GM12801 (cell line): ENCODE measurements around the gene GRAMD1B.

Source experiments
- TF ChIP-seq, protein P1 (sequence below): IDR thresholded peaks from one replicate; pipeline ENCODE4 v1.5.1; 2011; ENCODE audit warnings: control low read depth; ENCODE audit not compliant: insufficient read length; ENCODE audit errors: extremely low read depth

Gene GRAMD1B

DNA sequence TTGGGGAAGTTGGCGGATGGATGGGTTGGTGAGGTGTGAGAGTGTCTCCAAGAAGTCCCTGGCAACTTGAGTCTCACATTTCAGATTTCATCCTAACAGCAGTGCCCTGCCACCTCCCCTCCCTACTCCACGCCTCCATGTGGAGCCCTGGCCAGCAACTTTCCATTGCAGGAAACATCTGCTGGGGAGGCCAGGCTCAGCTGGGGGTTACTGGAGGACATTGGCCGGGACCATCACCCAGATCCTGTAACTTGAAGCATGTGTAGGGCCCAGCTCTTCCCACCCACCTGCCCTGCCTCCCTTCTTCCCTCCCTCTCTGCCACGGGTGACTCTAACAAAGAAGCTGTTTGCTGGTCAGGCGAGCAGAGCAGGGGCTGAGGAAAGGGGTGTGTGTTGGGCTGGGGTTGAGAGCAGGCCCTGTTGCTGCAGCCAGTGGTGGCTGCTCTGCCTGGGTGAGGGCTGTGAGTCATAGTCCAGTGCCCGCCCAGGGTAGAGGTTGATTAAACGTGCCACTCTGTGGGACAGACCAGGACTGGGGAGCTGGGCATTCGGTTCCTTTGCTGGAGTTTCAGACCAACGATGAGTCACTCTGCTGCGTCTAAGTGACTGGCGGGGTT lies 160.3 kb downstream of the GRAMD1B start:
- TF ChIP-seq, protein P1, sequence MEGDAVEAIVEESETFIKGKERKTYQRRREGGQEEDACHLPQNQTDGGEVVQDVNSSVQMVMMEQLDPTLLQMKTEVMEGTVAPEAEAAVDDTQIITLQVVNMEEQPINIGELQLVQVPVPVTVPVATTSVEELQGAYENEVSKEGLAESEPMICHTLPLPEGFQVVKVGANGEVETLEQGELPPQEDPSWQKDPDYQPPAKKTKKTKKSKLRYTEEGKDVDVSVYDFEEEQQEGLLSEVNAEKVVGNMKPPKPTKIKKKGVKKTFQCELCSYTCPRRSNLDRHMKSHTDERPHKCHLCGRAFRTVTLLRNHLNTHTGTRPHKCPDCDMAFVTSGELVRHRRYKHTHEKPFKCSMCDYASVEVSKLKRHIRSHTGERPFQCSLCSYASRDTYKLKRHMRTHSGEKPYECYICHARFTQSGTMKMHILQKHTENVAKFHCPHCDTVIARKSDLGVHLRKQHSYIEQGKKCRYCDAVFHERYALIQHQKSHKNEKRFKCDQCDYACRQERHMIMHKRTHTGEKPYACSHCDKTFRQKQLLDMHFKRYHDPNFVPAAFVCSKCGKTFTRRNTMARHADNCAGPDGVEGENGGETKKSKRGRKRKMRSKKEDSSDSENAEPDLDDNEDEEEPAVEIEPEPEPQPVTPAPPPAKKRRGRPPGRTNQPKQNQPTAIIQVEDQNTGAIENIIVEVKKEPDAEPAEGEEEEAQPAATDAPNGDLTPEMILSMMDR: no peak

DNA sequence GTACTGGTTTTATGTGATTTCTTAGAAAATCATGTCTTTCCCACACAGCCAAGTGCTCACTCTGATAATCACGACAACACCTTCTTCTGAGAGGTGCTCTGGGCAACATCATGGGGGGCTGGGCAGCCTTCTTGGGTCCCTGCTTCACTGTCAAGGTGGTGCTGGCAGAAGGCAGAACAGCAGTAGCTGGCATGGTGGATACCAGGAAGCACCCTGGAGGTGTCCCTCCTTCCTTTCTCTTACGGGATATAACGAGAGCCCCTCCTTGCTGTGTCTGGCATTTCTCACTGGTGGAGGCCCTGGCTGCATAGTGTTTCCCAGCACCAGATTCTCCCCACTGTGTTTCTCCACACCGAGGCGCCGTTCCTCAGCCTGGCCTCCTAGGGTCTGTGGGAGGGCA lies 163.5 kb downstream of the GRAMD1B start:
- TF ChIP-seq, protein P1: no peak

GRCh38 chr11:123594188-123594901 lies 164.3 kb downstream of the GRAMD1B start:
- TF ChIP-seq, protein P1: no peak

DNA sequence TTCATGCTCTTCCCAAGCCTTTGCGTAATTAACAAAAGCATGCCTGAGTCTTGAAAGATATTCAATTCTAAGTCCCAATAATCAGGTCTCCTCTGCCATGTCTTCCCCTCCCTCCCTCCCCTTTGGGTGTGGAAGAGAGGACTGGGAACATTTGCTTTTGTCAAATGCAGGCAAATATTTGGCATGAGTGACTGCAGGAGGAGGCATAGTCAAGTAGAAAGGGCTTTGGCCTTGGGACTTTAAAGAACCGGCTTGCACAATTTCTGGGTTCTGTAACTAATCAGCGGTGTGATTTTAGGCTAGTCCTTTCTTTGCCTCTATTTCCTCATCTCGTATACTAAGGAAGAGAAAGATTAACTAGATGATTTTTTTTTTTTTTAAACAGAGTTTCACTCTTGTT lies 164.9 kb downstream of the GRAMD1B start:
- TF ChIP-seq, protein P1: no peak

DNA sequence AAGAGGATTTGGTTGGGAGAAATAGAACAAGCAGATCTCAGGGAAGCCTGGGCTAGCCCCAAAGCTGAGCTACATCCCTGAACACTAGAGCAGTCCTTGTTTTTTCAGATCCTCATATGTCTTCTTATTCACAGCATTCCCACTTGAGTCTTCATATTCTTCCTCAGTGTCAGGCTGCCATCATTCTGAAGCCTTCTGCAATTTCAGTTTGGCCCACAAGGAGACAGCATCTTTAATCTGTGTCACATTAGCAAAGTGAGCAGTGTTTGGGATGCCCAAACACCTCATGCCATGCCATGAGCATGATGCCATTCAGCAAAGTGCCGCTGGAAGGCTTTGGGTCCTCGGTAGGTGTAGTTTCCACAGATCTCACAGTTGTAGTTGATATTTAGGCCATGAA lies 167.8 kb downstream of the GRAMD1B start:
- TF ChIP-seq, protein P1: no peak

DNA sequence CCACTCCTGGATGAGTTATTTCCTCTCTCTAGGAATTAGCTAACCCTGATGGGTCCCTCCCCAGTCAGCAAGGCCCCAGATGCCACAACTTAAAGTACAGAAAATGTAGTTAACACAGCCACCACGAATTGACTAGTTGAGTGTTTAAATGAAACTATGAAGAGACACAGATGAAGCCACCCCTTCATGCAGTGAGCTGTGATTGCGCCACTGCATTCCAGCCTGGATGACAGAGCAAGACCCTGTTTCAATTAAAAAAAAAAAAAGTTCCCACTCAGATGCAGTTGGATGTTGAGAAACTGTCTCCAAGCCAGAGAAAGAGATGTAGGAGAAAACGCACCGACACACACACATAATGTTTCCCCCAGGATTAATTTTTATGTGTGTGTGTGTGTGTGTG lies 171.1 kb downstream of the GRAMD1B start:
- TF ChIP-seq, protein P1: no peak

DNA sequence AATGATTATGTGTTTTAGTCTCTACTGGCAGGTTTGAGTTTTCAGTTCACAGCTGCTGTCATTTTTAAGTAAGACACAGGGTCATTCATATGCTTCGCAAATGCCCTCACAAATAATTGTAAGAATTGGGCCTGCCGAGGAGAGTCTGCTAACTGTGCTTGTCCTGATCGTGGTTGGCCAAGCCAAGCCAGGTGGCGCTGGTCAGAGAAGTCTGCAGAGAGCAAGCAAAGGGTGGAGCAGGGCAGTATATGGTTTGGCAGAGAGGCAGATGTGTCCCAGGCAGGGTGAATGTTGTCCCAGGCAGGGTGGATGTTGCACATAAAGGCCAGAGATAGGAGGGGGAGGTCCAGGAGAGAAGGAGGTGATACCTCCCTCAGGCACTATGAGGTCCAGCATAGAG lies 171.7 kb downstream of the GRAMD1B start:
- TF ChIP-seq, protein P1: no peak
